C4-2B (cell line): ENCODE measurements around the gene LSM3.

Experiments used
- CTCF ChIP-seq: fragments of 450-650 bp; conservative IDR thresholded peaks from 2 replicates; pipeline ENCODE4 v1.5.1; 2017; ENCODE audit warnings: mild to moderate bottlenecking
- ZFX ChIP-seq: fragments of 450-650 bp; IDR thresholded peaks from 2 replicates; pipeline ENCODE4 v1.6.1; 2017

GRCh38 chr3:14209581-14210289, 31.1 kb downstream of the LSM3 start:
- TF ChIP-seq CTCF, result no peak
- TF ChIP-seq ZFX, result no peak
